Liver (tissue), 9 donors: ENCODE measurements around the gene ZSCAN21. TPM values are rescaled to one million over a fixed set of nuclear protein-coding genes. Genes with fewer than 3 reads are reported as not detected.

Experiments
- DNase-seq: peaks from one replicate; pipeline ENCODE4 v3.0.0-alpha.2; 2017; ENCODE audit warnings: low spot score
- H3K27ac ChIP-seq, 2 donors: one replicate each; pipeline ENCODE4 v1.7.0; 2013; ENCODE audit warnings: inconsistent platforms in 2 of 2, low read length in 2 of 2, control low read depth in 1 of 2, low read depth in 1 of 2, mild to moderate bottlenecking in 1 of 2
- H3K27me3 ChIP-seq, 4 donors: one replicate each; pipeline versions ENCODE4 v1.6.1 to v1.7.0; 2013; ENCODE audit warnings: low read length in 3 of 4, inconsistent platforms in 1 of 4, mild to moderate bottlenecking in 1 of 4, moderate library complexity in 1 of 4; ENCODE audit not compliant: control insufficient read depth in 4 of 4, insufficient read depth in 4 of 4
- H3K36me3 ChIP-seq, 4 donors: one replicate each; pipeline versions ENCODE4 v1.6.1 to v1.7.0; 2013; ENCODE audit warnings: low read length in 3 of 4, mild to moderate bottlenecking in 3 of 4, low read depth in 1 of 4, moderate library complexity in 1 of 4; ENCODE audit not compliant: control insufficient read depth in 4 of 4, insufficient read depth in 3 of 4
- H3K4me1 ChIP-seq, 4 donors: one replicate each; pipeline versions ENCODE4 v1.6.1 to v1.7.0; 2013; ENCODE audit warnings: low read length in 3 of 4, mild to moderate bottlenecking in 3 of 4, moderate library complexity in 1 of 4; ENCODE audit not compliant: control insufficient read depth in 4 of 4, insufficient read depth in 4 of 4
- H3K4me3 ChIP-seq, 3 donors: one replicate each; pipeline versions ENCODE4 v1.6.1 to v1.7.0; 2013; ENCODE audit warnings: low read length in 3 of 3, control low read depth in 1 of 3, low read depth in 1 of 3, mild to moderate bottlenecking in 1 of 3
- H3K9ac ChIP-seq, 2 donors: one replicate each; pipeline ENCODE4 v1.7.0; 2013; ENCODE audit warnings: low read length in 2 of 2, mild to moderate bottlenecking in 2 of 2, moderate library complexity in 2 of 2, control low read depth in 1 of 2, low read depth in 1 of 2
- H3K9me3 ChIP-seq, 4 donors: one replicate each; pipeline versions ENCODE4 v1.6.1 to v1.7.0; 2013; ENCODE audit warnings: low read length in 3 of 4; ENCODE audit not compliant: control insufficient read depth in 4 of 4
- EGR1 ChIP-seq, 2 donors: IDR thresholded peaks; 2 replicates each; pipeline ENCODE4 v1.6.1; 2016 to 2018; ENCODE audit warnings: antibody characterized with exemption in 2 of 2, low read depth in 2 of 2
- FOXA1 ChIP-seq: IDR thresholded peaks from 2 replicates; pipeline ENCODE4 v1.6.1; 2016; ENCODE audit warnings: antibody characterized with exemption
- FOXA2 ChIP-seq: IDR thresholded peaks from 2 replicates; pipeline ENCODE4 v1.6.1; 2016; ENCODE audit warnings: antibody characterized with exemption
- GABPA ChIP-seq, 2 donors: IDR thresholded peaks in 1 of 2; conservative IDR thresholded peaks in 1 of 2; 2 replicates each; pipeline ENCODE4 v1.6.1; 2016; ENCODE audit warnings: antibody characterized with exemption in 2 of 2, mild to moderate bottlenecking in 1 of 2, moderate library complexity in 1 of 2
- HNF4A ChIP-seq, 2 donors: conservative IDR thresholded peaks; 2 replicates each; pipeline ENCODE4 v1.6.1; 2016; ENCODE audit warnings: antibody characterized with exemption in 2 of 2, mild to moderate bottlenecking in 2 of 2
- HNF4G ChIP-seq: IDR thresholded peaks from 2 replicates; pipeline ENCODE4 v1.6.1; 2016; ENCODE audit warnings: antibody characterized with exemption
- JUND ChIP-seq, 2 donors: IDR thresholded peaks; 2 replicates each; pipeline ENCODE4 v1.6.1; 2016; ENCODE audit warnings: antibody characterized with exemption in 2 of 2
- NR2F2 ChIP-seq: IDR thresholded peaks from 2 replicates; pipeline ENCODE4 v1.6.1; 2016; ENCODE audit warnings: antibody characterized with exemption
- RAD21 ChIP-seq, 2 donors: IDR thresholded peaks; 2 replicates each; pipeline ENCODE4 v1.6.1; 2016; ENCODE audit warnings: antibody characterized with exemption in 2 of 2, mild to moderate bottlenecking in 2 of 2
- RXRA ChIP-seq, 2 donors: IDR thresholded peaks; 2 replicates each; pipeline ENCODE4 v1.6.1; 2017 to 2018; ENCODE audit warnings: antibody characterized with exemption in 2 of 2, mild to moderate bottlenecking in 1 of 2
- SP1 ChIP-seq: IDR thresholded peaks from 2 replicates; pipeline ENCODE4 v1.6.1; 2018; ENCODE audit warnings: antibody characterized with exemption, mild to moderate bottlenecking
- TAF1 ChIP-seq: conservative IDR thresholded peaks from 2 replicates; pipeline ENCODE4 v1.6.1; 2016; ENCODE audit warnings: antibody characterized with exemption, mild to moderate bottlenecking
- YY1 ChIP-seq: IDR thresholded peaks from 2 replicates; pipeline ENCODE4 v1.6.1; 2016; ENCODE audit warnings: antibody characterized with exemption, mild to moderate bottlenecking
- WGBS: extraction: QIAGEN DNeasy Blood & Tissue Kit; methylation state at CpG from one replicate; pipeline ENCODE4 v1.1.7; 2013; 5-methylcytosine and 5-hydroxymethylcytosine counted together
- polyA plus RNA-seq, 2 donors: library from polyadenylated mRNA; stranded (reverse) in 1 of 2; unstranded in 1 of 2; fragments of 200-250 nt in 1 of 2; fragments of >200 nt in 1 of 2; fragmentation: Nextera tagmentation in 1 of 2; extraction: Ambion mirVana in 1 of 2; gene quantifications; one replicate each; pipeline versions ENCODE4 v1.2.1 to v1.2.3, GENCODE V29; 2013 to 2015
- total RNA-seq, 2 donors: library from RNA; depleted of rRNA; stranded (reverse); fragments of >200 nt; gene quantifications; one replicate each; pipeline ENCODE4 v1.2.3, GENCODE V29; 2014
- TF ChIP-seq, protein P1 (sequence below): IDR thresholded peaks from 2 replicates; pipeline ENCODE4 v1.6.1; 2016; ENCODE audit warnings: antibody characterized with exemption
- TF ChIP-seq, protein P2 (sequence below): IDR thresholded peaks from 2 replicates; pipeline ENCODE4 v1.6.1; 2016; ENCODE audit warnings: antibody characterized with exemption
- TF ChIP-seq, protein P3 (sequence below): IDR thresholded peaks from 2 replicates; pipeline ENCODE4 v1.6.1; 2016; ENCODE audit warnings: antibody characterized with exemption, mild to moderate bottlenecking
- TF ChIP-seq, protein P4 (sequence below): fragments of 150-350 bp; IDR thresholded peaks from 2 replicates; pipeline ENCODE4 v1.5.1; 2017; ENCODE audit warnings: improper control_type of control experiment, low read depth, low read length; ENCODE audit not compliant: missing input control
- donor health status: healthy.
- donor health status: healthy.
- donor health status: healthy.
- donor health status: healthy.
- donor health status: healthy.

The ZSCAN21 gene
- total and polyA plus RNA-seq, 4 donors, result 4.6 to 8.6 (median 6.9) TPM

DNA sequence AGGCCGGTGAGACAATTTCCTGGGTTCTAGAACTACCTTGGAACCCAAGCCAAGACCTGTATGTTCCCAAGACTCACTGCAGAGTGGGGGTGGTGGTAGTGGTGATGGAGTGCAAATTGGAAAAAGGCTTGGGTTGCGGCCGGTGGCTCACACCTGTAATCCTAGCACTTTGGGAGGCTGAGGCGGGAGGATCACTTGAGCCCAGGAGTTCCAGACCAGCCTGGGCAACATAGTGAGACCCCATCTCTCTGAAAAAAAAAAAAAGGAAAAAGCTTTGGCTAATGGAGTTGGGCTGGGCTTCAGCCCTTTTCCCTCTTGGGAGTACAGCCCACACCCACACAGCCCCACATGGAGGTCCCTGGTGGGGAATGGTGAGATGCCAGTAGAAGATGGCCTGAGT is 56.0 kb downstream of the ZSCAN21 start:
- peaks cover 0 to 7% (median 2%) of the 10 kb centered on the region in 4 donors for H3K4me1 ChIP-seq
- no peak for DNase-seq
- TF ChIP-seq EGR1 (IDR thresholded peaks at IDR 0.05; ENCODE audit: low read depth in 2 of 2) (no peak), SP1 (no peak), GABPA (IDR thresholded peaks at IDR 0.05 in 1 of 2, conservative IDR thresholded peaks at IDR 0.05 in 1 of 2) (no peak), TAF1 (no peak)
- TF ChIP-seq, protein P1, sequence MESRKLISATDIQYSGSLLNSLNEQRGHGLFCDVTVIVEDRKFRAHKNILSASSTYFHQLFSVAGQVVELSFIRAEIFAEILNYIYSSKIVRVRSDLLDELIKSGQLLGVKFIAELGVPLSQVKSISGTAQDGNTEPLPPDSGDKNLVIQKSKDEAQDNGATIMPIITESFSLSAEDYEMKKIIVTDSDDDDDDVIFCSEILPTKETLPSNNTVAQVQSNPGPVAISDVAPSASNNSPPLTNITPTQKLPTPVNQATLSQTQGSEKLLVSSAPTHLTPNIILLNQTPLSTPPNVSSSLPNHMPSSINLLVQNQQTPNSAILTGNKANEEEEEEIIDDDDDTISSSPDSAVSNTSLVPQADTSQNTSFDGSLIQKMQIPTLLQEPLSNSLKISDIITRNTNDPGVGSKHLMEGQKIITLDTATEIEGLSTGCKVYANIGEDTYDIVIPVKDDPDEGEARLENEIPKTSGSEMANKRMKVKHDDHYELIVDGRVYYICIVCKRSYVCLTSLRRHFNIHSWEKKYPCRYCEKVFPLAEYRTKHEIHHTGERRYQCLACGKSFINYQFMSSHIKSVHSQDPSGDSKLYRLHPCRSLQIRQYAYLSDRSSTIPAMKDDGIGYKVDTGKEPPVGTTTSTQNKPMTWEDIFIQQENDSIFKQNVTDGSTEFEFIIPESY, result no peak
- TF ChIP-seq, protein P2, sequence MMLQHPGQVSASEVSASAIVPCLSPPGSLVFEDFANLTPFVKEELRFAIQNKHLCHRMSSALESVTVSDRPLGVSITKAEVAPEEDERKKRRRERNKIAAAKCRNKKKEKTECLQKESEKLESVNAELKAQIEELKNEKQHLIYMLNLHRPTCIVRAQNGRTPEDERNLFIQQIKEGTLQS, result no peak
- H3K9me3 ChIP-seq, result no peaks in the 10 kb centered on the region
- no peaks in the 10 kb centered on the region for H3K27me3 ChIP-seq
- 98% methylated on average over 4 of the region's 4 CpGs for WGBS
- no peak overlapping the region for H3K9ac ChIP-seq
- peaks cover 2 to 34% (median 18%) of the 10 kb centered on the region in 4 donors for H3K36me3 ChIP-seq
- H3K4me3 ChIP-seq, result no peak overlapping the region
- no peak overlapping the region for H3K27ac ChIP-seq

DNA sequence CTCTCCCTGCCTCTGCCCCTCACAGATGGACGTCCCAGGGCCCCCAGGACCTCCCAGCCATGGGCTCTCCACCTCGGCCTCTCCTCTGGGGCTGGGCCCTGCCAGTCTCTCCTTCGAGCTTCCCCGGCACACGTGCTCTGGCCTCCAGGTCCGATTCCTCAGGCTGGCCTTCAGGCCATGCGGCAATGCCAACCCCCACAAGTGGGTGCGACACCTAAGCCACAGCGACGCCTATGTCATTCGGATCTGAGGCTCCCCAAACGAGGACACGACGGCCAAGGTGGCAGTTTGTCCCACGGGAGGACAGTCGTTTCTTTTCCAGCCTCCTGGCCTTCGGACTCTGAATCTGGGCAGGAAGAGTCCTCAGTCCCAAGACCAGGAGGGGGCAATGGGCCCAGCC is 57.1 kb downstream of the ZSCAN21 start:
- Histone ChIP-seq H3K4me1 (peaks cover 0 to 4% (median 2%) of the 10 kb centered on the region in 4 donors), H3K9ac (no peak overlapping the region), H3K36me3 (peaks cover 3 to 44% (median 26%) of the 10 kb centered on the region in 4 donors), H3K9me3 (no peaks in the 10 kb centered on the region), H3K27ac (no peak overlapping the region), H3K4me3 (no peak overlapping the region), H3K27me3 (no peaks in the 10 kb centered on the region)
- TF ChIP-seq NR2F2 (no peak), HNF4G (no peak), RAD21 (IDR thresholded peaks at IDR 0.05) (no peak), SP1 (no peak), FOXA1 (no peak), JUND (IDR thresholded peaks at IDR 0.05) (no peak), RXRA (IDR thresholded peaks at IDR 0.05) (no peak), YY1 (no peak), HNF4A (conservative IDR thresholded peaks at IDR 0.05) (no peak), FOXA2 (no peak), EGR1 (IDR thresholded peaks at IDR 0.05; ENCODE audit: low read depth in 2 of 2) (no peak)
- TF ChIP-seq, protein P3, sequence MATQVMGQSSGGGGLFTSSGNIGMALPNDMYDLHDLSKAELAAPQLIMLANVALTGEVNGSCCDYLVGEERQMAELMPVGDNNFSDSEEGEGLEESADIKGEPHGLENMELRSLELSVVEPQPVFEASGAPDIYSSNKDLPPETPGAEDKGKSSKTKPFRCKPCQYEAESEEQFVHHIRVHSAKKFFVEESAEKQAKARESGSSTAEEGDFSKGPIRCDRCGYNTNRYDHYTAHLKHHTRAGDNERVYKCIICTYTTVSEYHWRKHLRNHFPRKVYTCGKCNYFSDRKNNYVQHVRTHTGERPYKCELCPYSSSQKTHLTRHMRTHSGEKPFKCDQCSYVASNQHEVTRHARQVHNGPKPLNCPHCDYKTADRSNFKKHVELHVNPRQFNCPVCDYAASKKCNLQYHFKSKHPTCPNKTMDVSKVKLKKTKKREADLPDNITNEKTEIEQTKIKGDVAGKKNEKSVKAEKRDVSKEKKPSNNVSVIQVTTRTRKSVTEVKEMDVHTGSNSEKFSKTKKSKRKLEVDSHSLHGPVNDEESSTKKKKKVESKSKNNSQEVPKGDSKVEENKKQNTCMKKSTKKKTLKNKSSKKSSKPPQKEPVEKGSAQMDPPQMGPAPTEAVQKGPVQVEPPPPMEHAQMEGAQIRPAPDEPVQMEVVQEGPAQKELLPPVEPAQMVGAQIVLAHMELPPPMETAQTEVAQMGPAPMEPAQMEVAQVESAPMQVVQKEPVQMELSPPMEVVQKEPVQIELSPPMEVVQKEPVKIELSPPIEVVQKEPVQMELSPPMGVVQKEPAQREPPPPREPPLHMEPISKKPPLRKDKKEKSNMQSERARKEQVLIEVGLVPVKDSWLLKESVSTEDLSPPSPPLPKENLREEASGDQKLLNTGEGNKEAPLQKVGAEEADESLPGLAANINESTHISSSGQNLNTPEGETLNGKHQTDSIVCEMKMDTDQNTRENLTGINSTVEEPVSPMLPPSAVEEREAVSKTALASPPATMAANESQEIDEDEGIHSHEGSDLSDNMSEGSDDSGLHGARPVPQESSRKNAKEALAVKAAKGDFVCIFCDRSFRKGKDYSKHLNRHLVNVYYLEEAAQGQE, result no peak
- TF ChIP-seq, protein P2, result no peak
- TF ChIP-seq, protein P4, sequence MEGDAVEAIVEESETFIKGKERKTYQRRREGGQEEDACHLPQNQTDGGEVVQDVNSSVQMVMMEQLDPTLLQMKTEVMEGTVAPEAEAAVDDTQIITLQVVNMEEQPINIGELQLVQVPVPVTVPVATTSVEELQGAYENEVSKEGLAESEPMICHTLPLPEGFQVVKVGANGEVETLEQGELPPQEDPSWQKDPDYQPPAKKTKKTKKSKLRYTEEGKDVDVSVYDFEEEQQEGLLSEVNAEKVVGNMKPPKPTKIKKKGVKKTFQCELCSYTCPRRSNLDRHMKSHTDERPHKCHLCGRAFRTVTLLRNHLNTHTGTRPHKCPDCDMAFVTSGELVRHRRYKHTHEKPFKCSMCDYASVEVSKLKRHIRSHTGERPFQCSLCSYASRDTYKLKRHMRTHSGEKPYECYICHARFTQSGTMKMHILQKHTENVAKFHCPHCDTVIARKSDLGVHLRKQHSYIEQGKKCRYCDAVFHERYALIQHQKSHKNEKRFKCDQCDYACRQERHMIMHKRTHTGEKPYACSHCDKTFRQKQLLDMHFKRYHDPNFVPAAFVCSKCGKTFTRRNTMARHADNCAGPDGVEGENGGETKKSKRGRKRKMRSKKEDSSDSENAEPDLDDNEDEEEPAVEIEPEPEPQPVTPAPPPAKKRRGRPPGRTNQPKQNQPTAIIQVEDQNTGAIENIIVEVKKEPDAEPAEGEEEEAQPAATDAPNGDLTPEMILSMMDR, result no peak
- TF ChIP-seq, protein P1, result no peak
- WGBS, result 87% methylated on average over 17 of the region's 17 CpGs
- no peak for DNase-seq
